IMR-90 (cell line): Measurements from ENCODE around the gene FAF1. TPM values are rescaled to one million over a fixed set of nuclear protein-coding genes. Genes with fewer than 3 reads are reported as not detected.

Experiments used
- ATAC-seq: fragments of 200-7000 bp; cut with Tn5 transposase; 2 replicates; pipeline ENCODE4 v1.9.1; 2020; ENCODE audit warnings: low read depth, mild to moderate bottlenecking, moderate library complexity
- BruUV-seq: library from RNA; stranded (reverse); fragments of 400-500 nt; replicated peaks from 2 replicates; lab custom pipeline; 2021; lab: Mats Ljungman, UMichigan
- CTCF ChIA-PET: fragments of 300-600 bp; formaldehyde crosslinking; extraction: SDS; loops from one replicate; lab custom pipeline; 2021; ENCODE audit warnings: antibody characterized with exemption; lab: Yijun Ruan, JAX
- POLR2A ChIA-PET: fragments of 300-600 bp; sonication (Branson Sonifier 250); formaldehyde crosslinking; loops from one replicate; lab custom pipeline; 2022; ENCODE audit warnings: antibody characterized with exemption; ENCODE audit not compliant: unreplicated experiment; lab: Charles Lee
- DNase-seq: peaks from one replicate; pipeline ENCODE4 v3.0.0; 2013
- H2AFZ ChIP-seq: replicated peaks from 2 replicates; pipeline ENCODE3; 2013; ENCODE audit warnings: low read length, mild to moderate bottlenecking; ENCODE audit not compliant: poor library complexity
- H2AK5ac ChIP-seq: 2 replicates; pipeline ENCODE4 v1.6.1; 2013; ENCODE audit warnings: low read depth, low read length, inconsistent platforms
- H2AK9ac ChIP-seq: replicated peaks from 2 replicates; pipeline ENCODE3; 2013; ENCODE audit warnings: mild to moderate bottlenecking, low read depth, low read length, moderate library complexity; ENCODE audit not compliant: poor library complexity
- H2BK120ac ChIP-seq: 2 replicates; pipeline ENCODE4 v1.6.1; 2013; ENCODE audit warnings: low read depth, low read length, inconsistent platforms
- H2BK15ac ChIP-seq: 3 replicates; pipeline ENCODE4 v1.6.1; 2013; ENCODE audit warnings: low read depth, low read length, inconsistent platforms
- H2BK20ac ChIP-seq: 2 replicates; pipeline ENCODE4 v1.6.1; 2013; ENCODE audit warnings: low read depth, mild to moderate bottlenecking, inconsistent platforms, low read length, moderate library complexity
- H2BK5ac ChIP-seq: 2 replicates; pipeline ENCODE4 v1.6.1; 2013; ENCODE audit warnings: mild to moderate bottlenecking, low read depth, low read length, inconsistent platforms; ENCODE audit not compliant: poor library complexity, severe bottlenecking
- H3K14ac ChIP-seq: replicated peaks from 2 replicates; pipeline ENCODE4 v1.6.1; 2013; ENCODE audit warnings: low read depth, low read length, inconsistent platforms
- H3K18ac ChIP-seq: 2 replicates; pipeline ENCODE4 v1.6.1; 2013; ENCODE audit warnings: low read depth, low read length, control low read depth
- H3K23ac ChIP-seq: 2 replicates; pipeline ENCODE4 v1.6.1; 2013; ENCODE audit warnings: low read depth, low read length, inconsistent platforms
- H3K27ac ChIP-seq: 2 replicates; pipeline ENCODE4 v1.5.1; 2013; ENCODE audit warnings: mild to moderate bottlenecking, control low read depth, low read length; ENCODE audit not compliant: insufficient read depth
- H3K27me3 ChIP-seq: 2 replicates; pipeline ENCODE4 v1.6.1; 2013; ENCODE audit warnings: low read length; ENCODE audit not compliant: control insufficient read depth, insufficient read depth
- H3K36me3 ChIP-seq: 2 replicates; pipeline ENCODE4 v1.6.1; 2013; ENCODE audit warnings: low read length, mixed read lengths; ENCODE audit not compliant: control insufficient read depth, insufficient read depth
- H3K4ac ChIP-seq: 2 replicates; pipeline ENCODE4 v1.6.1; 2013; ENCODE audit warnings: low read depth, low read length, inconsistent platforms
- H3K4me1 ChIP-seq: 2 replicates; pipeline ENCODE4 v1.6.1; 2013; ENCODE audit warnings: low read length, mixed read lengths; ENCODE audit not compliant: control insufficient read depth, insufficient read depth
- H3K4me2 ChIP-seq: 2 replicates; pipeline ENCODE4 v1.6.1; 2013; ENCODE audit warnings: low read depth, mild to moderate bottlenecking, control low read depth, low read length, moderate library complexity
- H3K4me3 ChIP-seq: 2 replicates; pipeline ENCODE4 v1.5.1; 2013; ENCODE audit warnings: low read depth, mild to moderate bottlenecking, control low read depth, low read length, moderate library complexity; ENCODE audit not compliant: insufficient read depth
- H3K56ac ChIP-seq: 2 replicates; pipeline ENCODE4 v1.6.1; 2013; ENCODE audit warnings: low read length, inconsistent platforms; ENCODE audit not compliant: insufficient read depth; ENCODE audit errors: extremely low read depth
- H3K79me1 ChIP-seq, 2 experiments: 2 replicates each; pipeline ENCODE4 v1.6.1; 2013; ENCODE audit warnings: low read length in 2 of 2, inconsistent platforms in 1 of 2, low read depth in 1 of 2
- H3K9ac ChIP-seq: 2 replicates; pipeline ENCODE4 v1.6.1; 2013; ENCODE audit warnings: low read depth, low read length, control low read depth
- H3K9me1 ChIP-seq: 2 replicates; pipeline ENCODE4 v1.6.1; 2013; ENCODE audit warnings: low read length, inconsistent platforms; ENCODE audit not compliant: insufficient read depth
- H3K9me3 ChIP-seq: 2 replicates; pipeline ENCODE4 v1.6.1; 2013; ENCODE audit warnings: low read length; ENCODE audit not compliant: control insufficient read depth, insufficient read depth
- H4K20me1 ChIP-seq: 2 replicates; pipeline ENCODE4 v1.6.1; 2013; ENCODE audit warnings: low read length, inconsistent platforms; ENCODE audit not compliant: insufficient read depth
- H4K5ac ChIP-seq: 2 replicates; pipeline ENCODE4 v1.6.1; 2013; ENCODE audit warnings: mild to moderate bottlenecking, low read depth, low read length, control low read depth
- H4K8ac ChIP-seq, 2 experiments: 2 replicates each; pipeline ENCODE4 v1.6.1; 2013; ENCODE audit warnings: low read depth in 2 of 2, low read length in 2 of 2, control low read depth in 1 of 2, inconsistent platforms in 1 of 2
- H4K91ac ChIP-seq: 2 replicates; pipeline ENCODE4 v1.6.1; 2013; ENCODE audit warnings: low read depth, low read length, inconsistent platforms; ENCODE audit not compliant: insufficient read depth
- CEBPB ChIP-seq: IDR thresholded peaks from 2 replicates; pipeline ENCODE4 v1.6.1; 2012; ENCODE audit warnings: low read depth, low read length, improper control_type of control experiment
- RFX5 ChIP-seq: IDR thresholded peaks from 2 replicates; pipeline ENCODE4 v1.8.0; 2012; ENCODE audit warnings: low read depth, mild to moderate bottlenecking, low read length, moderate library complexity
- WGBS, 2 experiments: methylation state at CpG; one replicate each; pipeline versions ENCODE4 v1.1.5 to v1.1.7; 2013; ENCODE audit warnings: missing lambda C conversion rate in 2 of 2; ENCODE audit not compliant: insufficient read length in 1 of 2; ENCODE audit errors: extremely low coverage in 2 of 2; 5-methylcytosine and 5-hydroxymethylcytosine counted together
- dilution Hi-C: fragments of 300-500 bp; cut with HindIII; formaldehyde crosslinking; loops from one replicate; pipeline ENCODE4 v1.14.3; 2018; ENCODE audit warnings: low sequenced_read_pairs; ENCODE audit not compliant: unreplicated experiment
- in situ Hi-C: fragments of 300-500 bp; cut with MboI; formaldehyde crosslinking; loops from 3 replicates; pipeline ENCODE4 v1.14.3; 2019; ENCODE audit warnings: low sequenced_read_pairs, inconsistent platforms, mixed read lengths
- intact Hi-C: fragments of 100-400 bp; cut with micrococcal nuclease; formaldehyde crosslinking; loops from 2 replicates; pipeline ENCODE4 v1.10.0; 2022
- polyA plus RNA-seq, 3 experiments: library from polyadenylated mRNA; depleted of rRNA; stranded (reverse); fragments of >200 nt; gene quantifications; 2 replicates each; pipeline ENCODE4 v1.2.3, GENCODE V29; 2012; ENCODE audit warnings: low replicate concordance in 1 of 3
- total RNA-seq: library from RNA; depleted of rRNA; stranded (reverse); fragments of >200 nt; gene quantifications from 2 replicates; pipeline ENCODE4 v1.2.3, GENCODE V29; 2012

The FAF1 gene
- total and polyA plus RNA-seq, 2 of the 4 experiments (the other 2 are of a cell fraction): 18.8 to 72.9 TPM

GRCh38 chr1:50658459-50659076, 301.5 kb downstream of the FAF1 start:
- Histone ChIP-seq H3K4me1 (peaks cover 5% of the 10 kb centered on the region), H3K9ac (no peak overlapping the region), H4K8ac (peak overlapping the region in 1 of 2 experiments; percentile 10; a peak in 2 of 4 replicates), H3K9me3 (no peaks in the 10 kb centered on the region), H2AK5ac (peak overlapping the region; percentile 11; the same call in 1 of the 2 replicates), H4K91ac (peak overlapping the region; percentile 3; the same call in 1 of the 2 replicates), H3K27ac (peak overlapping the region; percentile 68), H2BK15ac (no peak overlapping the region), H3K4me3 (no peak overlapping the region), H3K27me3 (no peaks in the 10 kb centered on the region), H3K4ac (peak overlapping the region; percentile 30; the same call in 1 of the 2 replicates), H3K56ac (no peak overlapping the region; the same call in 1 of the 2 replicates), H2AFZ (no peak overlapping the region), H4K20me1 (no peaks in the 10 kb centered on the region; the same call in 1 of the 2 replicates), H4K5ac (no peak overlapping the region), H3K79me1 (peaks cover 0 to 3% of the 10 kb centered on the region in 2 experiments; a peak in 2 of 4 replicates), H2BK120ac (peak overlapping the region; percentile 85), H3K9me1 (no peaks in the 10 kb centered on the region), H3K36me3 (no peaks in the 10 kb centered on the region), H3K18ac (peak overlapping the region; percentile 91; the same call in 1 of the 2 replicates), H3K4me2 (peak overlapping the region; percentile 95; the same call in 1 of the 2 replicates), H2AK9ac (no peak overlapping the region), H3K23ac (peak overlapping the region; percentile 33), H3K14ac (0 out of 2 replicates have a peak overlapping the region, but pooled peaks have one; percentile 12), H2BK20ac (peak overlapping the region; percentile 77), H2BK5ac (peak overlapping the region; percentile 92)
- no TSS peak for BruUV-seq
- ChIA-PET POLR2A (no interaction called here), CTCF (interaction anchor here (0.7 kb wide), 1 partner anchor 39 kb away, joined by 3 read pairs; no protein-coding TSS in a partner anchor)
- peak; percentile 40 for DNase-seq
- dilution Hi-C loops (no loop called here), intact Hi-C loops (no loop called here), in situ Hi-C loops (no loop called here)
- TF ChIP-seq RFX5 (no peak; the same call in 1 of the 2 replicates), CEBPB (peak; percentile 52)
- ATAC-seq: peak; percentile 89
- no CpG with 5 or more reads among the region's 2 CpGs for whole genome bisulfite sequencing, 2 experiments
